GM19372 (cell line): ENCODE measurements around the gene VWF.

ENCODE experiments used
- ATAC-seq: cut with Tn5 transposase; IDR thresholded peaks from one replicate; pipeline ENCODE4 v1.9.1; 2021; ENCODE audit warnings: mild to moderate bottlenecking, low read depth, moderate library complexity; ENCODE audit not compliant: unreplicated experiment

Gene VWF

DNA sequence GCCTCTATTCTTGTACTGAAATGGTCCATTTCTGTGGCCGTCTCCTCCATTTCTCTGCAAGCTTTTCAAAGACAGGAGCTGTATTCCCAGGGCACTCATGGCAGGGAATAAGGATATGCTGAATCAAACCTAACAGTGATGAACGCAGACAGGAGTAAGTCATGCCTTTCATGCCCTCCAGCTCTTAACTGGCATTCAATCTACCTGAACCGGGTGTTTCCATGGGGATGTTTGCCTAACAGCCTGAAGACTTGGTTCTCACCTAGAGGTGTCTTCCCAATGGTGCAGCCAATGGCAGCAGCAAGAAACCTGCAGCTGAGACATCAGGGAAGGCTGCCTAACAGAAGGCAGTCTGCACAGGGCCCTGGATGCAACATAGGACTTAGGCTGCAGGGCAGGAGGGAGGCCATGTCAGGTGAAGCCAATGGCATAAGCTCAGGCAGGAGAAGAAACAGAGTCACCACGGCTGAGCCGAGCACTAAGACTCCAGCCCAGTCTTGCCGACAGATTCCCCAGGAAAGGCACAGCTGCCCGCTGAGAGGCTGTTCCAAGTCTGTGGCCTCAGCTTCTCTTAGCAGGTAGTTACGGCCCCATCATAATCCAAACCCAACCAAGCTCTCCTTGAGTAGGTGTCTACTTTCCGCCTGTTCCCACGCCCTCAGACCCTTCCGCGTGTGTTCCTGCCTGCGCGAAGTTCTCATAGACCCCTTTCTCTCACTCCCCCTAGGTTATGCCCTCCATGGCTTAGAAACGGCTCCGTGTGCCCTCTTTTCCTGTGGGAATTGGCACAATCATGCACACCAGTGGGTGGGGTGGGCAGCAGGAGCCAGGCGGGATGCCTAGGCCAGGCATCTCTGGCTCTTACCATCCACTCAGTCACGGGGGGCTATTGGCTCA lies 44.1 kb downstream of the VWF start:
- ATAC-seq, result no peak

- no peak for ATAC-seq
Observed at GRCh38 chr12:6078398-6079096, 45.9 kb downstream of the VWF start.

GRCh38 chr12:6077692-6078083 lies 46.8 kb downstream of the VWF start:
- ATAC-seq, result no peak

- ATAC-seq, result no peak
Observed at GRCh38 chr12:6076776-6077691, 47.4 kb downstream of the VWF start.

DNA sequence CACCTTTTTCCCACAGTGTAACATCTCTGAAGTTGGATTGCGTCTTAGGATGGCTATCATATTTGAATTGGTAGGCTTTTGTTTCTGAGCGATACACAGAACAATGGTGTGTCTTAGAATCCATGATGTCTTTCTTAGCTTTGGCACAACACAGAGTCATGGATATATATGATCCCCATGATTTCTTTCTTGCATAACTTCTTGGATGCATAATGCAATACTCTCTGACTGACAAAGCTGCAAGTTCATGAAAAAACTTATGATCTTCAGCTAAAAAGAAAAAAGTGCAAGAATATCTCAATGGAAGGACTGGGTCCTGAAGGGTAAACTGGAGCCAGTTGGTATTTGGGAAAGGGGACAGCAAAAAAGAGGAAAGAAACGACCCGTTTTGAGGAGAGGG lies 48.1 kb downstream of the VWF start:
- ATAC-seq, result no peak

DNA sequence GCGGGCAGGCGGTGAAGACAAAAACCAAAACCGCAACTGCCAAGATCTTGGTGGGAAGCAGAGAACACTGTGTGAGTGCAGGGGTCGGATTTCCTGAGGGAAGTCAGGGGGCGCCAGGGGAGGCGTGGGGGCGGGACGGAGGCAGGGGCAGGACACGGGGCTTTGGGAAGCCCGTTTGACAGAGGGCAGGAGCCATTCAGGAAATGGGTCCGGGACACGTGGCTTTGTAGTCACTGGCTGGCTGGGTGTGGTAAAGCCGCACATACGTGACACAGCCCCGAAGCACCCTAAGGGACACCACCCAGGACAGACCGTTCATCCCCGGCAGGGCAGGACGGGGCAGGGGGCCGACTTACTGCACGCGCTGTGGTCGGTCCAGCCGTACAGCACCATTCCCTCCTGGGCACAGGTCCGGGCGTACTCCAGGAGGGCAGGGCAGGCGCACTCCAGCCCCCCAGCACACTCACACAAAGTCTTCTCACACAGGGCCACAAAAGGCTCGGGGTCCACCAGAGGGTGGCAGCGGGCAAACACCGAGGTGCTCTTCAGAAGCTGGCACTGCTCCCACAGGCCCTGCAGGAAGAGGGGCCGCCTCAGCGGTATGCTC lies 49.4 kb downstream of the VWF start:
- ATAC-seq, result no peak

DNA sequence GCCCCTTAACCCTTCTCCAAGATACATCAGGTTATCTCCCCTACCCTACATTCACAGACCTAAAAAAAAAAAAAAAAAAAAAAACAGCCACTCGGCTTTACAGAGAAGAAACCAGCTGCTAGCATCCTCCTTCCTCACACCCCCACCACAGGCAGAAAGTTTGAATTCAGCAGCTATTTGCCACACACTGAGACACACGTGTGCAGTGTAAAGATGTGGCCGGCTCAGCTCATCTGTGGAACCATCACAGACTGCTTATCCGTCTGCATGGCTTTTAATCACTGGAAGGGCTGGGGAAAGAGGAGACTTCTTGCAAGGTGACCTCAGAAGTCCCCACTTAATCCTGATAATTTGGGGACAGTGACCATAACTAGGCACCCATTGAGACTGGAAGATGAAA lies 50.0 kb downstream of the VWF start:
- no peak for ATAC-seq

GRCh38 chr12:6073426-6073825 lies 51.0 kb downstream of the VWF start:
- no peak for ATAC-seq

DNA sequence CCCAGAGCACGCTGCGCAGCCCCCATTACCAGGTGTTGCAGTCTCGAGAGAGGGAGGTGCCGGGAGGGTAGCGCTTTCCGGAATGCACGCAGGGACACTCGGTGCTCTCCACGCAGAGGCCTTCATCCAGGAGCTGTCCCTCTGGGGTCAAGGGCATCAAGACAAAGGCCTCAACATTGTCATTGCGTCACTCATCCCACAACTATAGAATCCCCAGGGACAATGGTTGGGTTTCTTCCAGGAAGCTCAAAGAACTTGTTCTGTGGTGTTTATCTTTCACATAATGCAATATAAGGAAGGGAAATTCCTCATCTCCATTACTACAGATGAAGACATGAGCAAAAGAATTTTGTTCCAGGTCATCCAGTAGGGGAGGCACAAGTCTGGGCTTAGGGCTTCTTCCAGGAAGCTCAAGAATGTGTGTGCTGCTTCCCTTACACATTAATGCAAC lies 52.1 kb downstream of the VWF start:
- ATAC-seq, result no peak

DNA sequence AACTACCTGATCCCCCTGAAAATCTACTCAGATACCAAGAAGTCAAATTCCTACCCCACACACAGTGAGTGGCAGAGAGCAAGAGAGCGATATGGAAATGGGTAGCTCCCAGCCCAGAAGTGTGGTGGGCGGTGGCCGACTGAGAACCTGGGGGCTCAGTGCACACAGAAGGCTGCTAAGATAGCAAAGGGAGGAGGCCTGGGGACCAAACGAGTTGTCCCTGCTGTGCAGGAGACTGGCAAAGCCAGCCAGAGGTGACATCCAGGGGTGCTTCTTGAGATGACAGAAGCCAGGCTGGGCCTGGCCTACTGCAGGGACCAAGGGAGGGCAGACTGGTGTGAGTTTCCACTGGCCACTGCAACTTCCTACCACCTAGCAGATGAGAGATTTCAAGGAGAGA lies 52.9 kb downstream of the VWF start:
- ATAC-seq, result no peak

DNA sequence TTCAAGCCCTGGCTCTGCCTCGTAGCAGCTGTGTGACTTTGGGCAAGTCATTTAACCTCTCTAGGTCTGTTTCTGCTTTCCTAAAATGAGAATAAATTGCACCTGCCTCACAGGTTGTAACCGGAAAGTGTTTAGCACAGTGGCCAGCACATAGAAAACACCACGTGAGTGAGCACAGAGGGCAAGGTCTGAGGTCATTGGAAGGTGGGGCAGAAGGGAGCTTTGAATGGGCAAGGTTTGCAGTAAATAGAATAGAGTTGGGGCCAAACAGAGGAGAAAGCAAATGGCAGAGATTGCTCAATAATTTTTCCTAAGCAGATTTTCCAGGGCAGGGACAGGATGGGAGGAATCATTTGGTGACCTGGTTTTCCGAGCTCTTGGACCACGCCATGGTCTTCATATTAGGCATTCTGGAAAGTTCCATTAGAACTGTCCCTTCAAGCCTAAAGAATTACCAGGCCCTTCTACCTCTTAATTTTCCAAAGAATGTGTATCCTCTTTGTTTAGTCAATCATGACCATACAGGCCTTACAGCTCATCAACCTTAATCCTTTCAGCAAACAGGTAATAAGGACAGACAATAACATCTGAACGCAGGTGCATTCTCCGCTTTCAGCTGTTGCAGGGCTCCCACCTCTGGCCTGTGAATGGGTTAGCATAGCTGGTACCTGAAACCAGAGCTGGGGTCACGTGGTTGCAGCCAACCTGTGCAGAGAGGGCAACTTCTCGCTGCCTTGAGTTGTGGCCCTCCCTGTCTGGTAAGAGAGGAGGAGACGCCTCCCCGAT lies 53.8 kb downstream of the VWF start:
- ATAC-seq, result no peak

DNA sequence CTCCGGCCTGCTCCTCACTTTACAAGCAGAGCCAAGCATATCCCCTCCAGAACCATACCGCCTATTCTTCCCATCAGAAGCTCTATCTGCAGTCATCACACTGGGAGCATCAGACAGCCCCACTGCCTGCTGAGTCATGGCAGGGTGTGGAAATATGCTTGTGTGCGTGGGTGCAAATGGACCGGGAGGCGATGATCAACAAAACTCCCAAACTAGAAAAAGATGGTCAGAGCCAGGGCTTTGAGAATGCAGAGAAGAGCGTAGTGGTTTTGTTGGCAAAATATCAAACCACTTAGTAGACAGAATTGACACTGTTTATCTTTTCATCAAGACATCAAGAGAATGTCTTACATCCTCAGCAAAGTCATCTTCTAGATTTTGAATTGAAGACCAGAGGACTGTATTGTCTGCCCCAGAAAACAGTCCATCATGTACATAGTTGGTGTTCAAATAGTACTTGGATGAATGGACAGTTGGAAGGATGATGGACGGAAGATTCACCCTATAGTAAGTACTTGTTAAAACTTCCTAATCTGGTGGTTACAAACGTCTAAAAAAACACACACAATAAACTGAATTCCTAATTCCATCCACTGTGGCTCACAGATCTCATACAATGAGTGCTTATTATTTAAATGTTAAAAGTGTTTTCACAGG lies 54.9 kb downstream of the VWF start:
- no peak for ATAC-seq

- no peak for ATAC-seq
Observed at GRCh38 chr12:6068227-6068626, 56.2 kb downstream of the VWF start.

DNA sequence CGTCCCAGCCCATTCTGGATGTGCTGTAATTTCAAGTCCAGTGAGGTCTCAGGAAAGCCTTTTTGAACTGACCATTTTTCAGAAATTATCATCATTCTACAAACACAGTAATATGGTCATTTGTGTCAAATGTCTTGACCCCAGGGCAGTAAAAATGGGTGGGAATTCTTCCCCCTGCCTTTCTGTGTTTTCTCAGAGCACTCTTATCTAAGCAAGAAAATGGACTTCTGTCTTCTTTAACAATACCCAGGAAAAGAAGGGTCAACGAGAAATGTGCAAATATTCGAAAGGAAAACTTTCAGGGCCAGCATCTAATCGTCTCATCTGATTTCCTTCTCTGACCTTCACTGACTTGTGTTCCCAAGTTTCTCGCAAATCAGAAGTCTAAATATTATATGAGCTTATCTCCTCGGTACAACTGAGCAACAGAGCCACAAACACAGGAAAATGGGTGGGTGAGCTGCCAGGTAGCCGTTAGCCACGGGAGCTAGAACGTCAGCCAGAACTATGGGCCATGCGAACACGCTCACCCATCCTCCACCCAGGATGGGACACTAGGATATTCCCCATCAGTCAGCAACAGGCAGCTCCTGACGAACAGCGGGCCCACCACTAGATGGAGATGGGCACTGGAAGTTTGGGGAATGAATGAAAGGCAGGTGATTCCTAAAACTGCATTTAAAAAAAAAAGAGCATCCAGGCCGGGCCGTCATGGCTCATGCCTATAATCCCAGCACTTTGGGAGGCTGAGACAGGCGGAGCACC lies 57.1 kb downstream of the VWF start:
- ATAC-seq, result no peak

DNA sequence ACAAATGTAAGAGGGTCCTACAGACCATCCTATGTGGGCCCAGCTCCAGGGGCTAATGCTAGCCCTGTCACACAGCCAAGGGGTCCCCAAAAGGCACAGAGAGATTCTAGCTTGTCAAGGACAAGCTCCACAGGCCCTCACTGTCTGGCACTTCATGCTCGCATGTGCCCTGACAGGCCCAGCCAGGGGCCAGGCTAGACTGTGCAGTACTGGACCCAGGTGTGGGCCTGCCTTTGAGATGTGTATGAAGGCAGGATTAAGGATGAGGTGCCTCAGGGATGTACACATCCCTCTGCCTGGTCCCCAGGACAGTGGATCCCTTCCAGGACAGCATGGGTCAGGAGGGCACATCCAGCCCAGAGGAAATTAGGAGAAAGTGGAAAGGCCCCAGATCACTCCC lies 57.8 kb downstream of the VWF start:
- ATAC-seq, result no peak

DNA sequence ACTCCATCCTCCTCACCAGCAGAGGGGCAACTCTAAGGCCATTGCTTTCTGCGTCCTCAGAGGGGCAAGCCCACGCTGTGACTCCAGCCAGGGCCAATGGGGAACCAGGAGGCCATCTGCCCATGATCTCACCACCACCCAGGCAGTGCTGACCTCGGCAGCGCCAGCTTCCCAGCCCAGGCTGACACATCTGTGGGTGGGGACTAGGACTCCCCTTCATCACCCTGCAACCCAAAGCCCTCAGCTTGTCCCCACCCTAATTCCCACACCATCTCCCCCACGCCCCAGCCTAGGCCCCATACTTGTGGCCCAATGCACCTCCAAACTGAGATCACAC lies 58.6 kb downstream of the VWF start:
- no peak for ATAC-seq

DNA sequence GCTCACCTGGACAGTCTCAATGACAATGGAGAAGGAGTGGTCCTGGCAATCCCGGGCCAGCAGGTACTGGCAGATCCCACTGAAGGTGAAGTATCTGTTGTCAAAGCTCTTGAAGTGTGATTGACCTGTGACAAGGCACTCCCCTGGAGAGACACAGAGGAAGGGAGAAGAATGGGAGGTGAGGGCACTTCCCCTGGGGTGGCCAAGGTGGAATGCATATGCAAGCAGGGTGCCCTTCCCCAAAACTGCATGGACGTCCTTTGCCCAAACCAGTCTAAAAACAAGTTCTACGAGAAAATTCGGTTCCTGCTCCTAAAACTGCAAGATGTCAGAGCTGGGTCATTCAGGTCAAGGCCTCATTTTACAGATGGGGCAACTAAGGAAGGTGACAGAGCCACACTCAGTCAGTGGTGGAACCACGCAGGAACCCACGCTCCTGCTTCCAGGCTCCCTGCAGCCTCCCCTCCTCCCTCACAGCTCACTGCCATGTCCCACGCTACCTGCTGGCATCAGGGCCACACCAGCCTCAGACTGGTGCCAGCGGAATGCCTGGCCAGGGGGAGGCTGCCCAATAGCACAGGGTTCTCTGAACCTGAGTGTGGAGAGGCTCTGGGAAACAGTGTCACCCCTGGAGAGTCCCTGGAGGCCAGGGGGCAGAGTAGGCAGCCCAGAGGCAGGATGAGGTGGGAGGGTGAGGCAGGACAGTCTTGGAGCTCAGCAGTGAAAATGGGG lies 59.2 kb downstream of the VWF start:
- ATAC-seq, result no peak
